Kidney (tissue), 14 donors: Measurements from ENCODE around the gene MPHOSPH9. TPM values are rescaled to one million over a fixed set of nuclear protein-coding genes. Genes with fewer than 3 reads are reported as not detected.

Source experiments
- DNase-seq, 5 donors: peaks; one replicate each; pipeline ENCODE4 v3.0.0-alpha.2; 2013 to 2020
- FAIRE-seq: peaks from 2 replicates; lab custom pipeline; 2012; peaks lifted over from hg19 to GRCh38; lab: Jason Lieb, UNC
- H3K27ac ChIP-seq, 2 donors: one replicate each; pipeline ENCODE4 v1.7.0; 2013; ENCODE audit warnings: low read depth in 2 of 2, low read length in 2 of 2, inconsistent platforms in 1 of 2
- H3K27me3 ChIP-seq: one replicate; pipeline ENCODE4 v1.7.1; 2013; ENCODE audit warnings: low read length, inconsistent platforms; ENCODE audit not compliant: control insufficient read depth, insufficient read depth
- H3K36me3 ChIP-seq, 3 donors: one replicate each; pipeline versions ENCODE4 v1.7.0 to v1.7.1; 2013; ENCODE audit warnings: low read length in 3 of 3, control low read depth in 1 of 3, inconsistent platforms in 1 of 3; ENCODE audit not compliant: insufficient read depth in 3 of 3, control insufficient read depth in 2 of 3
- H3K4me1 ChIP-seq, 3 donors: one replicate each; pipeline versions ENCODE4 v1.7.0 to v1.7.1; 2013; ENCODE audit warnings: low read length in 3 of 3, inconsistent platforms in 1 of 3, low read depth in 1 of 3; ENCODE audit not compliant: control insufficient read depth in 2 of 3, insufficient read depth in 2 of 3
- H3K4me3 ChIP-seq, 3 donors: one replicate each; pipeline versions ENCODE4 v1.7.0 to v1.8.1; 2013; ENCODE audit warnings: low read length in 3 of 3, control low read depth in 1 of 3, inconsistent platforms in 1 of 3
- H3K9ac ChIP-seq, 3 donors: one replicate each; pipeline versions ENCODE4 v1.7.0 to v1.7.1; 2013; ENCODE audit warnings: low read length in 3 of 3, control low read depth in 1 of 3, inconsistent platforms in 1 of 3
- H3K9me3 ChIP-seq, 3 donors: one replicate each; pipeline versions ENCODE4 v1.7.0 to v1.7.1; 2013; ENCODE audit warnings: low read length in 3 of 3, control low read depth in 1 of 3, inconsistent platforms in 1 of 3; ENCODE audit not compliant: control insufficient read depth in 2 of 3, insufficient read depth in 1 of 3
- intact Hi-C: fragments of 100-400 bp; cut with DNase I; formaldehyde crosslinking; loops from one replicate; pipeline ENCODE4 v1.11.1; 2022
- polyA plus RNA-seq: library from polyadenylated mRNA; stranded (reverse); fragments of 350-450 nt; fragmentation: Illumina TruSeq; extraction: RNeasy Lipid Tissue Mini Kit (QIAGEN cat#74804); gene quantifications from one replicate; pipeline ENCODE4 v1.2.3, GENCODE V29; 2014; ENCODE audit warnings: low read depth, low replicate concordance; ENCODE audit not compliant: insufficient read depth
- total RNA-seq: library from RNA; stranded (reverse); fragmentation: NEBNext Ultra II Directional; extraction: Animal tissue kit (Norgen Biotek cat#: 25700); gene quantifications from one replicate; pipeline ENCODE4 v1.2.1, GENCODE V29; 2021
- TF ChIP-seq, protein P1 (sequence below): IDR thresholded peaks from 3 replicates; pipeline ENCODE4 v1.5.1; 2012; ENCODE audit warnings: mild to moderate bottlenecking, moderate library complexity, borderline replicate concordance; ENCODE audit not compliant: insufficient read depth; ENCODE audit errors: extremely low read depth
- donor health status: control.
- donor health status: control.
- donor health status: control.
- donor health status: control.
- donor health status: control.
- donor health status: DM: yes; HTN: yes; CAD: no.
- donor health status: Normal renal cell carcinoma (clear cell type).

The MPHOSPH9 gene
- total and polyA plus RNA-seq, 2 donors from 2014 or later, result 7.2 to 25.2 TPM

DNA sequence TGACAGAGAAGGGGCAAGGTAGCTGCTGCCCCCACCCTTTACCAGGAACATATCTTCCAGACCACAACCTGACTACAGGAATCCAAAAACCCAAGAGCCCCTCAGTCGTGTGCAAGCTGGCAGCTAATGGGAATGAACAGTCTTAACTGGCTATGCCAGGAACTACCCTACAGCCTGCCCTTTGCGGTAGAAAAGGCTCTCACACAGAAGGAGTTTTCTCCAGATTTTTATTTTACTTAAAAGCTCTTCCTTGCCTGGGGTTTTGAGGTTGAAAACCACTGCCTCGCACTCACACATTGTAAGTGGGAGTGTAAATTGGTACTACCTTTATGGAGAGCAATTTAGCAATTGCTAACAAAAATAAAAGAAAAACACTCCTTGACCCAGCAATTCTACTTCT lies 110.3 kb downstream of the MPHOSPH9 start:
- Histone ChIP-seq H3K27me3 (no peaks in the 10 kb centered on the region), H3K36me3 (no peaks in the 10 kb centered on the region), H3K4me3 (no peak overlapping the region), H3K27ac (no peak overlapping the region), H3K9me3 (no peaks in the 10 kb centered on the region), H3K9ac (no peak overlapping the region), H3K4me1 (peaks cover 0 to 9% (median 0%) of the 10 kb centered on the region in 3 donors)
- DNase-seq (no peak), FAIRE-seq (no peak)
- intact Hi-C loops, result no loop called here
- TF ChIP-seq, protein P1, sequence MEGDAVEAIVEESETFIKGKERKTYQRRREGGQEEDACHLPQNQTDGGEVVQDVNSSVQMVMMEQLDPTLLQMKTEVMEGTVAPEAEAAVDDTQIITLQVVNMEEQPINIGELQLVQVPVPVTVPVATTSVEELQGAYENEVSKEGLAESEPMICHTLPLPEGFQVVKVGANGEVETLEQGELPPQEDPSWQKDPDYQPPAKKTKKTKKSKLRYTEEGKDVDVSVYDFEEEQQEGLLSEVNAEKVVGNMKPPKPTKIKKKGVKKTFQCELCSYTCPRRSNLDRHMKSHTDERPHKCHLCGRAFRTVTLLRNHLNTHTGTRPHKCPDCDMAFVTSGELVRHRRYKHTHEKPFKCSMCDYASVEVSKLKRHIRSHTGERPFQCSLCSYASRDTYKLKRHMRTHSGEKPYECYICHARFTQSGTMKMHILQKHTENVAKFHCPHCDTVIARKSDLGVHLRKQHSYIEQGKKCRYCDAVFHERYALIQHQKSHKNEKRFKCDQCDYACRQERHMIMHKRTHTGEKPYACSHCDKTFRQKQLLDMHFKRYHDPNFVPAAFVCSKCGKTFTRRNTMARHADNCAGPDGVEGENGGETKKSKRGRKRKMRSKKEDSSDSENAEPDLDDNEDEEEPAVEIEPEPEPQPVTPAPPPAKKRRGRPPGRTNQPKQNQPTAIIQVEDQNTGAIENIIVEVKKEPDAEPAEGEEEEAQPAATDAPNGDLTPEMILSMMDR, result no peak

DNA sequence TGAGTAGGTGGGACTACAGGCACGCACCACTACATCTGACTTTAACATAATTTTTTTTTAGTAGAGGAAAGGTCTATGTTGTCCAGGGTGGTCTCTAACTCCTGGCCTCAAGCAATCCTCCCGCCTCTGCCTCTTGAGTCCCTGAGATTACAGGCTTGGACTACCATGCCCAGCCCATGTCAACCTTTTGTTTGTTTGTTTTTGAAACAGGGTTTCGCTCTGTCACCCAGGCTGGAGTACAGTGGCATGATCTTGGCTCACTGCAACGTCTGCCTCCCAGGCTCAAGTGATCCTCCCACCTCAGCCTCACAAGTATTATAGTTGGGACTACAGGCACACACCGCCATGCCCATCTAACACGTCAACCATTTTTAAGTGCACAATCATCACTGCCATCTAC lies 111.3 kb downstream of the MPHOSPH9 start:
- no peak for FAIRE-seq
- no peaks in the 10 kb centered on the region for H3K27me3 ChIP-seq
- H3K27ac ChIP-seq, result no peak overlapping the region
- no peak overlapping the region for H3K9ac ChIP-seq
- H3K4me1 ChIP-seq, result peaks cover 0 to 7% (median 0%) of the 10 kb centered on the region in 3 donors
- H3K4me3 ChIP-seq, result no peak overlapping the region
- no peaks in the 10 kb centered on the region for H3K36me3 ChIP-seq
- TF ChIP-seq, protein P1, result no peak
- intact Hi-C loops, result no loop called here
- no peak for DNase-seq
- H3K9me3 ChIP-seq, result no peaks in the 10 kb centered on the region

DNA sequence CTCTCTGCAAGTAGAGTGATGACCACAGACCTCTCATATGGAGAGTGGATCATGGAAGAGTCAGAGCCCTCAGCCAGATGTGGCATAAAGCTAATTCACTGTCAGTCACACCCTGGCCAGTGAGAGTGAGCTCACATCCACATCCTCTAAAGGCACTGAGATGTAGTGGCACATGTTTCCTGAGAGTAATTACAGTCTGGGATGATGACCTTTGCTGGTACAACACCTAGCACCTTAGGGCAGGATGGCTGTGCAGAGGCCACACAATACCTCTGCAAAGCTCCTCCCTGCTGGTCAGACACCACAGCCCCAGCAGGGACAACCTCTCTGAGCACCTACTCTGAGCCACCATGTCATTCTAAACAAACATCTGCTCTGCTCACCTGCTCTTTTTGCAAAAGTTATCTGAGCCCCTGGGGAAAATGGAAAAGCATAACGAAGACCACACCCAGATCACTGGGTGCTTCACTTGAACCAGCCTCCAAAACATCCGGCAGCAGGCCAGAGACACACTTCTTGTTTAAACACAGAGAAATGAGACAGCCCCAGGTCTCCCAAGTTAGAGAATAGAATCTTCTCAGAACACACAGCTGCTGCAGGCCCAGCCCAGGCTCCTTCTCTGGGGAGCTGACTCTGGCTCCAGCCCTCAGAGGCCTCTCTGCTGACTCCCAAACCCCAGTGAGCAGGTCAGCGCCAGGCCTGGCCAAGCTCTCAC lies 112.3 kb downstream of the MPHOSPH9 start:
- TF ChIP-seq, protein P1, result no peak
- Histone ChIP-seq H3K27ac (no peak overlapping the region), H3K4me1 (peaks cover 4 to 13% (median 8%) of the 10 kb centered on the region in 3 donors), H3K9ac (no peak overlapping the region), H3K36me3 (no peaks in the 10 kb centered on the region), H3K9me3 (no peaks in the 10 kb centered on the region), H3K27me3 (no peaks in the 10 kb centered on the region), H3K4me3 (no peak overlapping the region)
- no peak for DNase-seq
- FAIRE-seq, result no peak
- intact Hi-C loops, result no loop called here

DNA sequence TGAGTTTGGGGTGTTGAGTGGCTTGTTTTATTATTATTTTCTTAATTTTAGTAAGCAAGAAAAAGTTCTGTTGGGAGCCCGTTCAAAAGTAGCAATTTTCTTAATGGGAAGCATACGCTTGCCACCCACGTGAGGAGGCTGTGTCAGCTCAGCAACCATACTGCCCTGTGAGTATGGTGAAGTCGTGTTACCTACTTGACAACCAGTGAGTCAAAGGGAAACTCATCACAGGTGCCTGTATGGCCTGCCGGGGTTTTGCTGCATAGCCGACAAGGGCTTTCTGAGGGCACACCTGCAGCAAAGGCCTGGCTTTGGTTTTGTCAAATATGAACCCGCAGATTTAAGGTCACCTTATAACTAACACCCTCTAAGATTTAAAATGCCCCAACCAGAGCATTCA lies 113.1 kb downstream of the MPHOSPH9 start:
- H3K4me1 ChIP-seq, result peaks cover 4 to 18% (median 13%) of the 10 kb centered on the region in 3 donors
- H3K9ac ChIP-seq, result no peak overlapping the region
- FAIRE-seq (no peak), DNase-seq (no peak)
- intact Hi-C loops, result no loop called here
- no peak overlapping the region for H3K27ac ChIP-seq
- H3K4me3 ChIP-seq, result no peak overlapping the region
- H3K9me3 ChIP-seq, result no peaks in the 10 kb centered on the region
- TF ChIP-seq, protein P1, result no peak
- no peaks in the 10 kb centered on the region for H3K36me3 ChIP-seq
- no peaks in the 10 kb centered on the region for H3K27me3 ChIP-seq
